Parathyroid adenoma (tissue), 2 donors: ENCODE results near the gene ZCCHC24.

Experiments used
- H2AFZ ChIP-seq: fragments of 300-600 bp; sonication (generic); one replicate; pipeline ENCODE4 v1.7.0; 2017; ENCODE audit warnings: antibody characterized with exemption, mild to moderate bottlenecking
- H3K27ac ChIP-seq: fragments of 300-600 bp; sonication (generic); one replicate; pipeline ENCODE4 v1.7.0; 2017
- H3K27me3 ChIP-seq: fragments of 300-600 bp; sonication (generic); one replicate; pipeline ENCODE4 v1.7.0; 2017; ENCODE audit warnings: low read length; ENCODE audit not compliant: control insufficient read depth, insufficient read depth
- H3K36me3 ChIP-seq: fragments of 300-600 bp; sonication (generic); one replicate; pipeline ENCODE4 v1.7.0; 2017; ENCODE audit warnings: low read length; ENCODE audit not compliant: control insufficient read depth, insufficient read depth
- H3K4me1 ChIP-seq: fragments of 300-600 bp; sonication (generic); one replicate; pipeline ENCODE4 v1.7.0; 2017; ENCODE audit warnings: control low read depth
- H3K4me2 ChIP-seq: fragments of 300-600 bp; sonication (generic); one replicate; pipeline ENCODE4 v1.7.0; 2017; ENCODE audit warnings: low read length
- H3K4me3 ChIP-seq: fragments of 300-600 bp; sonication (generic); one replicate; pipeline ENCODE4 v1.7.0; 2017; ENCODE audit warnings: low read depth, low read length
- H3K79me2 ChIP-seq: fragments of 300-600 bp; sonication (generic); one replicate; pipeline ENCODE4 v1.7.0; 2017; ENCODE audit warnings: control low read depth
- H3K9ac ChIP-seq: fragments of 300-600 bp; sonication (generic); one replicate; pipeline ENCODE4 v1.7.0; 2017; ENCODE audit warnings: mild to moderate bottlenecking
- H3K9me3 ChIP-seq: fragments of 300-600 bp; sonication (generic); one replicate; pipeline ENCODE4 v1.7.0; 2017; ENCODE audit warnings: low read length; ENCODE audit not compliant: control insufficient read depth
- CTCF ChIP-seq: fragments of 300-600 bp; sonication (generic); IDR thresholded peaks from one replicate; pipeline ENCODE4 v1.7.0; 2017; ENCODE audit warnings: antibody characterized with exemption, mild to moderate bottlenecking
- donor health status: primary hyperparathyroidism.

The ZCCHC24 gene

GRCh38 chr10:79487296-79488194, 42.1 kb upstream of the ZCCHC24 start:
- no peak overlapping the region for H3K27ac ChIP-seq
- no peak overlapping the region for H3K4me3 ChIP-seq
- TF ChIP-seq CTCF, result peak; percentile 89
- H2AFZ ChIP-seq, result peak overlapping the region; percentile 6
- no peaks in the 10 kb centered on the region for H3K79me2 ChIP-seq
- H3K9me3 ChIP-seq, result no peaks in the 10 kb centered on the region
- no peak overlapping the region for H3K9ac ChIP-seq
- H3K36me3 ChIP-seq, result no peaks in the 10 kb centered on the region
- H3K27me3 ChIP-seq, result no peaks in the 10 kb centered on the region
- no peak overlapping the region for H3K4me2 ChIP-seq
- no peaks in the 10 kb centered on the region for H3K4me1 ChIP-seq

- H3K9me3 ChIP-seq, result no peaks in the 10 kb centered on the region
- no peak overlapping the region for H3K27ac ChIP-seq
- no peaks in the 10 kb centered on the region for H3K79me2 ChIP-seq
- no peak overlapping the region for H3K4me3 ChIP-seq
- H3K9ac ChIP-seq, result no peak overlapping the region
- no peak overlapping the region for H3K4me2 ChIP-seq
- no peaks in the 10 kb centered on the region for H3K36me3 ChIP-seq
- H2AFZ ChIP-seq, result no peak overlapping the region
- H3K4me1 ChIP-seq, result no peaks in the 10 kb centered on the region
- no peaks in the 10 kb centered on the region for H3K27me3 ChIP-seq
- TF ChIP-seq CTCF, result no peak
Measured at GRCh38 chr10:79484476-79484875, 39.1 kb upstream of the ZCCHC24 start.

DNA sequence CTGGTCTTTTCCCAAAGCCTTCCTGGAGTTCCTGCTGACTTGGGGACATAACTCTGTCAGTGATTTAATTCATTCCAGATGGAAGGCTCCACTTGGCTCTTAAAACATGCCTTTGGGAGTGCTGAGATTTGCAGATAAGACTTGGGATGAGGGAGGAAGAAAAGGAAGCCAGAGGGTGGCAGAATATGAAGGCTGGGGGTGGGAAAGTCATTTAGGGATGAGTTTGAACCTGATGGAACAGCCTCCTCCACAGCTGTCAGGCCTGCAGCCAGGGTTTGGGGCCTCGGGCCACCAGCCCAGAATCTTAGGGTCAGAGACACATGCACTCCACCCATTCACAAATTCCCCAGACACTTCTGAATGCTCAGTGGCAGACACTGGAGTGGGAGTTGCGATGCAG, 38.5 kb upstream of the ZCCHC24 start:
- Histone ChIP-seq H2AFZ (no peak overlapping the region), H3K36me3 (no peaks in the 10 kb centered on the region), H3K79me2 (no peaks in the 10 kb centered on the region), H3K4me3 (no peak overlapping the region), H3K4me1 (no peaks in the 10 kb centered on the region), H3K9me3 (no peaks in the 10 kb centered on the region), H3K27me3 (no peaks in the 10 kb centered on the region), H3K4me2 (no peak overlapping the region), H3K27ac (peak overlapping the region; percentile 34), H3K9ac (no peak overlapping the region)
- TF ChIP-seq CTCF, result no peak

GRCh38 chr10:79483299-79483698, 37.9 kb upstream of the ZCCHC24 start:
- no peaks in the 10 kb centered on the region for H3K4me1 ChIP-seq
- no peak for TF ChIP-seq CTCF
- H3K36me3 ChIP-seq, result no peaks in the 10 kb centered on the region
- peak overlapping the region; percentile 34 for H3K27ac ChIP-seq
- H3K4me3 ChIP-seq, result no peak overlapping the region
- no peak overlapping the region for H3K4me2 ChIP-seq
- no peaks in the 10 kb centered on the region for H3K79me2 ChIP-seq
- H3K9ac ChIP-seq, result no peak overlapping the region
- H3K9me3 ChIP-seq, result no peaks in the 10 kb centered on the region
- H3K27me3 ChIP-seq, result no peaks in the 10 kb centered on the region
- H2AFZ ChIP-seq, result no peak overlapping the region

DNA sequence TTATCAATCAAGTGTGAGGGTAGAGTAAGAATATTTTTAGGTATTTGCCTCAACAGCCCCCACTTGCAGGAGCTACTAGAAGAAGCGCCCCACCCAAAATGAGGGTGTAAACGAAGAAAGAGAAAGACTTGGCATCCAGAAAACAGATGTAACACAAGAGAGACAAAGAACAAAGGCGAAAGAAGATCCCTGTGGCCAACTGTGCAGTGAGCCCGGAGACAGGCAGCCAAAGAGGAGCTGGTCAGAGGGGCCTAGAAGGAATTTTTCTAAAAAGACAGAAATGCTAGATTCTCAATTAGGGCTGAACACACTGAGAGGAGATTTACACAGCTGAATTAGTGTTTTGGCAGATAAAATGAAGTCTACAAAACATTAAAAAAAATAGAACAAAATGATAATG, 37.3 kb upstream of the ZCCHC24 start:
- Histone ChIP-seq H3K79me2 (no peaks in the 10 kb centered on the region), H3K4me3 (no peak overlapping the region), H3K36me3 (no peaks in the 10 kb centered on the region), H2AFZ (no peak overlapping the region), H3K4me1 (no peaks in the 10 kb centered on the region), H3K9ac (no peak overlapping the region), H3K4me2 (no peak overlapping the region), H3K9me3 (no peaks in the 10 kb centered on the region), H3K27ac (no peak overlapping the region), H3K27me3 (no peaks in the 10 kb centered on the region)
- no peak for TF ChIP-seq CTCF
